Suprapubic skin (tissue), 4 donors: ENCODE data around the gene SRGAP1. TPM values are rescaled to one million over a fixed set of nuclear protein-coding genes. Genes with fewer than 3 reads are reported as not detected.
A peak's percentile ranks its signal among the peaks of the same experiment; 100 is the strongest.

Experiments
- DNase-seq, 2 donors: peaks; one replicate each; pipeline ENCODE4 v3.0.0-alpha.2; 2019; ENCODE audit warnings: low spot score in 2 of 2
- H3K27ac ChIP-seq: fragments of 200-600 bp; sonication (generic); one replicate; pipeline ENCODE4 v1.5.1; 2019
- H3K27me3 ChIP-seq: fragments of 200-600 bp; sonication (generic); one replicate; pipeline ENCODE4 v1.5.1; 2019
- H3K36me3 ChIP-seq: fragments of 200-600 bp; sonication (generic); one replicate; pipeline ENCODE4 v1.5.1; 2019
- H3K4me1 ChIP-seq: fragments of 200-600 bp; sonication (generic); one replicate; pipeline ENCODE4 v1.5.1; 2019
- H3K4me3 ChIP-seq: fragments of 200-600 bp; sonication (generic); one replicate; pipeline ENCODE4 v1.5.1; 2019; ENCODE audit warnings: mild to moderate bottlenecking
- H3K9me3 ChIP-seq: fragments of 200-600 bp; sonication (generic); one replicate; pipeline ENCODE4 v1.5.1; 2019
- EP300 ChIP-seq: sonication (generic); formaldehyde crosslinking; IDR thresholded peaks from one replicate; pipeline ENCODE4 v1.6.1; 2017; ENCODE audit warnings: antibody characterized with exemption
- POLR2A ChIP-seq, 2 donors: fragments of 450-650 bp; IDR thresholded peaks; one replicate each; pipeline ENCODE4 v1.6.1; 2017; ENCODE audit warnings: antibody characterized with exemption in 2 of 2, mild to moderate bottlenecking in 2 of 2, moderate library complexity in 2 of 2
- POLR2AphosphoS5 ChIP-seq, 3 donors: sonication (generic); formaldehyde crosslinking; IDR thresholded peaks; one replicate each; pipeline ENCODE4 v1.6.1; 2017; ENCODE audit warnings: antibody characterized with exemption in 3 of 3
- WGBS: methylation state at CpG from one replicate; pipeline ENCODE4 v1.1.5; 2018; 5-methylcytosine and 5-hydroxymethylcytosine counted together
- total RNA-seq, 4 donors: library from RNA; depleted of rRNA; stranded (reverse); fragments of >200 nt; gene quantifications; one replicate each; pipeline ENCODE4 v1.1.0, GENCODE V29; 2016
- TF ChIP-seq, protein P1 (sequence below), 2 donors: fragments of 200-600 bp in 1 of 2; fragments of 450-650 bp in 1 of 2; sonication (generic) in 1 of 2; IDR thresholded peaks; one replicate each; pipeline ENCODE4 v1.5.1; 2016 to 2019; ENCODE audit warnings: antibody characterized with exemption in 2 of 2, mild to moderate bottlenecking in 1 of 2, moderate library complexity in 1 of 2

The SRGAP1 gene
- total RNA-seq, 4 donors from 2014 or later, result 8.4 to 10.9 (median 9.8) TPM

GRCh38 chr12:63944586-63945228 lies 100.2 kb downstream of the SRGAP1 start:
- Histone ChIP-seq H3K4me3 (no peak overlapping the region), H3K9me3 (no peaks in the 10 kb centered on the region), H3K27me3 (no peaks in the 10 kb centered on the region), H3K27ac (no peak overlapping the region), H3K36me3 (no peaks in the 10 kb centered on the region), H3K4me1 (peaks cover 4% of the 10 kb centered on the region)
- no peak for TF ChIP-seq POLR2AphosphoS5 (IDR thresholded peaks at IDR 0.05)
- no peak for TF ChIP-seq EP300
- WGBS, result 85% methylated on average over 5 of the region's 5 CpGs
- DNase-seq, result no peak

DNA sequence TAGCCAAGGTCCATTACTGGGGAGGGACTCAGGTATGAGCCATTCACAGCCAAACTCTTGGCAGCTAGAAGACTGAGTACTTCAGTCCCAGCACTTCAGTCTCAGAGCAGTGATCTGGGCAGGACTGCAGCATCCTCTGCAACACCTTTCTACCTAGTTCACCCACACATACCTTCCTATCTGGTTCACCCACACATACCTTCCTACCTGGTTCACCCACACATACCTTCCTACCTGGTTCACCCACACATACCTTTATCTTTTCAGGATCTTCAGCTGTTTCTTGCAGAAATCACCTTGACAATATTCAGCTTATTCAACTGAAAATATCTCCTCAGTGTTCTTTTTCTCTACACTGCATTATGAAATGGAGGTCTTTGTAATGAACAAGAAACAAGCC lies 101.3 kb downstream of the SRGAP1 start:
- H3K4me1 ChIP-seq, result peaks cover 10% of the 10 kb centered on the region
- no peak for DNase-seq
- no peak overlapping the region for H3K27ac ChIP-seq
- H3K36me3 ChIP-seq, result no peaks in the 10 kb centered on the region
- no peaks in the 10 kb centered on the region for H3K9me3 ChIP-seq
- H3K4me3 ChIP-seq, result no peak overlapping the region
- no peak for TF ChIP-seq POLR2AphosphoS5 (IDR thresholded peaks at IDR 0.05)
- no peak for TF ChIP-seq EP300
- H3K27me3 ChIP-seq, result no peaks in the 10 kb centered on the region

GRCh38 chr12:63948211-63948610 lies 103.7 kb downstream of the SRGAP1 start:
- TF ChIP-seq POLR2AphosphoS5 (IDR thresholded peaks at IDR 0.05), result no peak
- TF ChIP-seq, protein P1, sequence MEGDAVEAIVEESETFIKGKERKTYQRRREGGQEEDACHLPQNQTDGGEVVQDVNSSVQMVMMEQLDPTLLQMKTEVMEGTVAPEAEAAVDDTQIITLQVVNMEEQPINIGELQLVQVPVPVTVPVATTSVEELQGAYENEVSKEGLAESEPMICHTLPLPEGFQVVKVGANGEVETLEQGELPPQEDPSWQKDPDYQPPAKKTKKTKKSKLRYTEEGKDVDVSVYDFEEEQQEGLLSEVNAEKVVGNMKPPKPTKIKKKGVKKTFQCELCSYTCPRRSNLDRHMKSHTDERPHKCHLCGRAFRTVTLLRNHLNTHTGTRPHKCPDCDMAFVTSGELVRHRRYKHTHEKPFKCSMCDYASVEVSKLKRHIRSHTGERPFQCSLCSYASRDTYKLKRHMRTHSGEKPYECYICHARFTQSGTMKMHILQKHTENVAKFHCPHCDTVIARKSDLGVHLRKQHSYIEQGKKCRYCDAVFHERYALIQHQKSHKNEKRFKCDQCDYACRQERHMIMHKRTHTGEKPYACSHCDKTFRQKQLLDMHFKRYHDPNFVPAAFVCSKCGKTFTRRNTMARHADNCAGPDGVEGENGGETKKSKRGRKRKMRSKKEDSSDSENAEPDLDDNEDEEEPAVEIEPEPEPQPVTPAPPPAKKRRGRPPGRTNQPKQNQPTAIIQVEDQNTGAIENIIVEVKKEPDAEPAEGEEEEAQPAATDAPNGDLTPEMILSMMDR (IDR thresholded peaks at IDR 0.05), result no peak
- no peak for TF ChIP-seq EP300
- TF ChIP-seq POLR2A (IDR thresholded peaks at IDR 0.05), result no peak
- Histone ChIP-seq H3K9me3 (no peaks in the 10 kb centered on the region), H3K27ac (no peak overlapping the region), H3K36me3 (no peaks in the 10 kb centered on the region), H3K27me3 (no peaks in the 10 kb centered on the region), H3K4me3 (no peak overlapping the region), H3K4me1 (peaks cover 7% of the 10 kb centered on the region)
- no peak for DNase-seq

DNA sequence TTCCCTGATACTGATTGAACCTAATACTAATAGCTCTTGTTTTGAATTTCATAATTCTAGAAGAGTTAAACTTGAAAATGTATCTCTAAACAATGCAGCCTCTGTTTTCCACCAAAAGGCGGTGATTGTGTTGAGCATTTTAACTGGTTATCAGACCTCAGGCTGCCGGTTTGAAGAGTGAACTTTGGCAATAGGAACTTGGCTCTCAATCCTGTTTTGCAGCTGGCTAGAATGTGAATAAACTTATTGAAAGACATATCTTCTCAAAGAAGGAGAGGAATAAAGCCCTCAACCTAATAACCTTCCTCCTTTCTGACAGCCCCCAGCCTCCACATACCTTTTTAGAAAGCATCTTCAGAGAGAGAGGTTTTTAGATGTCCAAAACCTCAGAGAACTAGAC lies 105.4 kb downstream of the SRGAP1 start:
- TF ChIP-seq POLR2AphosphoS5 (IDR thresholded peaks at IDR 0.05) (no peak), POLR2A (IDR thresholded peaks at IDR 0.05) (no peak), EP300 (no peak)
- TF ChIP-seq, protein P1 (IDR thresholded peaks at IDR 0.05), result no peak
- no peak for DNase-seq
- peak overlapping the region; percentile 34 for H3K27ac ChIP-seq
- no peaks in the 10 kb centered on the region for H3K9me3 ChIP-seq
- 29% methylated on average over 2 of the region's 2 CpGs for WGBS
- H3K27me3 ChIP-seq, result no peaks in the 10 kb centered on the region
- peaks cover 10% of the 10 kb centered on the region for H3K4me1 ChIP-seq
- H3K36me3 ChIP-seq, result no peaks in the 10 kb centered on the region
- no peak overlapping the region for H3K4me3 ChIP-seq

- H3K36me3 ChIP-seq, result no peaks in the 10 kb centered on the region
- TF ChIP-seq POLR2AphosphoS5 (IDR thresholded peaks at IDR 0.05) (no peak), POLR2A (IDR thresholded peaks at IDR 0.05) (no peak)
- no peak overlapping the region for H3K4me3 ChIP-seq
- no peak overlapping the region for H3K27ac ChIP-seq
- H3K9me3 ChIP-seq, result no peaks in the 10 kb centered on the region
- WGBS, result 77% methylated on average over 1 of the region's 1 CpG
- peaks cover 17% of the 10 kb centered on the region for H3K4me1 ChIP-seq
- H3K27me3 ChIP-seq, result no peaks in the 10 kb centered on the region
- no peak for DNase-seq
Observed at GRCh38 chr12:63952995-63953394, 108.5 kb downstream of the SRGAP1 start.

DNA sequence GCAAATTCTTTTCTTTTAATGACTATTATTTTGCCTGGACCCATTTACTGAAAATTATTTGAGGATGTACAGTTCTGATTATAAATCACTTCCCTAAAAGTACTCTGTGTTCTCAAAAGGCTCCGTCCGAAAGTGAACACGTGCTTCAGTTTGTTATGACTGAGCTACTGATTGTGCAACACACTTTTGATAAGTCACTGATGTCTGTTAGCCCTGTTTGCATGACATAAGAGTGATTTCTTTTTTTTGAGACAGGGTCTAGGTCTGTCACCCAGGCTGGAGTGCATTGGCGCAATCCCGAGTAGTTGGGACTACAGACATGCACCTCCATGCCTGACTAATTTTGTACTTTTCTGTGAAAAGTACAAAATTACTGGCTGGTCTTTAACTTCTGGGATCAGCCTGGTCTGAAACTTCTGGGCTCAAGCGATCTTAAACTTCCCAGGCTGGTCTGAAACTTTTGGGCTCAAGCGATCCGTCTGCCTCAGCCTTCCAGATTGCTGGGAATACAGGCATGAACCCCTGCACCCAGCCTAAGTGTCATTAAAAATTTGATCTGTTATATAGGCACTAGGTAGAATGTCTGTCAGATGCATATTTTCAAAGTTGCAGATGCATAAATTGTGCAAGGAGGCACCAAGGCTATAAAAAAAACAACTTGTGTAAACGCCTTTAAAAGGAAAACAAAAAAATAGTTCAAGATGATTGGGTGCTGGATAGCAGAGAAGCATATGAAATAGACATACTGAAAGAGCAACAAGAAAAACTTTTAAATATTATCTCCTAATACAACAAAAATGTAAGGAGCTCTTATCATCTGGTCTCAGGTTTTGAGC lies 111.5 kb downstream of the SRGAP1 start:
- peak in 1 of 2 donors; percentile 69 for DNase-seq
- Histone ChIP-seq H3K4me1 (peaks cover 11% of the 10 kb centered on the region), H3K27me3 (no peaks in the 10 kb centered on the region), H3K36me3 (no peaks in the 10 kb centered on the region), H3K9me3 (no peaks in the 10 kb centered on the region), H3K27ac (peak overlapping the region; percentile 80), H3K4me3 (peak overlapping the region; percentile 10)
- TF ChIP-seq, protein P1 (IDR thresholded peaks at IDR 0.05), result no peak
- peak; percentile 50 to 90 (median 85) for TF ChIP-seq POLR2AphosphoS5 (IDR thresholded peaks at IDR 0.05)
- TF ChIP-seq EP300, result no peak
- 62% methylated on average over 9 of the region's 9 CpGs for WGBS
